Measurements from ENCODE around the gene MRPS22. TPM values are rescaled to one million over a fixed set of nuclear protein-coding genes. Genes with fewer than 3 reads are reported as not detected.

The MRPS22 gene
- total and polyA plus RNA-seq, 8 donors, result 9.6 to 75.8 (median 43.7) TPM

GRCh38 chr3:139322346-139322745 lies 21.5 kb upstream of the MRPS22 start:
- TF ChIP-seq EP300 (IDR thresholded peaks at IDR 0.05), result no peak
- TF ChIP-seq POLR2AphosphoS5 (IDR thresholded peaks at IDR 0.05), result no peak
- TF ChIP-seq CTCF (IDR thresholded peaks at IDR 0.05), result no peak
- peaks cover 0 to 22% (median 0%) of the 10 kb centered on the region in 3 donors for H3K27me3 ChIP-seq
- H3K9me3 ChIP-seq, result no peaks in the 10 kb centered on the region
- no peak overlapping the region for H3K27ac ChIP-seq
- intact Hi-C loops (cut with DNase I; ENCODE audit: low total_unique reads), result loop anchor here (10.0 kb wide), 1 partner anchor 388 kb away; no protein-coding TSS in a partner anchor
- H3K4me1 ChIP-seq, result no peaks in the 10 kb centered on the region
- no peak for DNase-seq
- WGBS, 5 donors, result 62 to 76% (median 72%) methylated on average over 5 of the region's 5 CpGs
- no peaks in the 10 kb centered on the region for H3K36me3 ChIP-seq
- H3K4me3 ChIP-seq, result no peak overlapping the region

- H3K9me3 ChIP-seq, result no peaks in the 10 kb centered on the region
- TF ChIP-seq POLR2A (IDR thresholded peaks at IDR 0.05), result no peak
- TF ChIP-seq CTCF (IDR thresholded peaks at IDR 0.05), result no peak
- no peak for TF ChIP-seq EP300 (IDR thresholded peaks at IDR 0.05)
- TF ChIP-seq POLR2AphosphoS5 (IDR thresholded peaks at IDR 0.05), result no peak
- no peak for DNase-seq
- no peaks in the 10 kb centered on the region for H3K36me3 ChIP-seq
- H3K4me3 ChIP-seq, result no peak overlapping the region
- WGBS, 5 donors, result 76 to 90% (median 87%) methylated on average over 4 to 7 of the region's 7 CpGs
- H3K27ac ChIP-seq, result no peak overlapping the region
- H3K27me3 ChIP-seq, result peaks cover 0 to 15% (median 0%) of the 10 kb centered on the region in 3 donors
- intact Hi-C loops (cut with DNase I; ENCODE audit: low total_unique reads), result loop anchor here (10.0 kb wide), 1 partner anchor 388 kb away; no protein-coding TSS in a partner anchor
- no peaks in the 10 kb centered on the region for H3K4me1 ChIP-seq
These were observed 20.7 kb upstream of the MRPS22 start for GRCh38 chr3:139323146-139323545.

GRCh38 chr3:139324456-139324855 lies 19.4 kb upstream of the MRPS22 start:
- intact Hi-C loops (cut with DNase I; ENCODE audit: low total_unique reads), result loop anchor here (10.0 kb wide), 1 partner anchor 390 kb away; no protein-coding TSS in a partner anchor
- no peak for DNase-seq
- H3K36me3 ChIP-seq, result no peaks in the 10 kb centered on the region
- WGBS, 5 donors, result 41 to 71% (median 66%) methylated on average over 5 of the region's 5 CpGs
- H3K4me1 ChIP-seq, result peaks cover 0 to 6% (median 6%) of the 10 kb centered on the region in 4 donors
- H3K9me3 ChIP-seq, result no peaks in the 10 kb centered on the region
- H3K4me3 ChIP-seq, result no peak overlapping the region
- H3K27me3 ChIP-seq, result peaks cover 0 to 17% (median 0%) of the 10 kb centered on the region in 3 donors
- H3K27ac ChIP-seq, result no peak overlapping the region
- TF ChIP-seq EP300 (IDR thresholded peaks at IDR 0.05) (no peak), POLR2A (IDR thresholded peaks at IDR 0.05) (no peak), CTCF (IDR thresholded peaks at IDR 0.05) (no peak)

- no peaks in the 10 kb centered on the region for H3K36me3 ChIP-seq
- no peak overlapping the region for H3K27ac ChIP-seq
- DNase-seq, result no peak
- H3K4me3 ChIP-seq, result no peak overlapping the region
- WGBS, 5 donors, result 80 to 93% (median 86%) methylated on average over 3 of the region's 3 CpGs; no CpG with 5 or more reads in 1 of the 5 donors
- H3K9me3 ChIP-seq, result no peaks in the 10 kb centered on the region
- intact Hi-C loops (cut with DNase I; ENCODE audit: low total_unique reads), result loop anchor here (10.0 kb wide), 1 partner anchor 391 kb away; no protein-coding TSS in a partner anchor
- peaks cover 0 to 9% (median 8%) of the 10 kb centered on the region in 4 donors for H3K4me1 ChIP-seq
- H3K27me3 ChIP-seq, result peaks cover 0 to 28% (median 7%) of the 10 kb centered on the region in 3 donors
- TF ChIP-seq POLR2AphosphoS5 (IDR thresholded peaks at IDR 0.05) (no peak), POLR2A (IDR thresholded peaks at IDR 0.05) (no peak), CTCF (IDR thresholded peaks at IDR 0.05) (no peak), EP300 (IDR thresholded peaks at IDR 0.05) (no peak)
These were observed 18.3 kb upstream of the MRPS22 start for GRCh38 chr3:139325551-139325950.

Measured in stomach (tissue), 9 donors.